ENCODE results near the gene MRPL10. TPM values are rescaled to one million over a fixed set of nuclear protein-coding genes. Genes with fewer than 3 reads are reported as not detected.
A peak's percentile ranks its signal among the peaks of the same experiment; 100 is the strongest.

The MRPL10 gene
- total and polyA plus RNA-seq, 10 donors, result 24.4 to 46.1 (median 34.2) TPM

- WGBS, 5 donors, result 84 to 89% (median 88%) methylated on average over 18 of the region's 18 CpGs
- TF ChIP-seq POLR2AphosphoS5 (IDR thresholded peaks at IDR 0.05) (no peak), POLR2A (IDR thresholded peaks at IDR 0.05) (no peak)
- TF ChIP-seq, protein P1, sequence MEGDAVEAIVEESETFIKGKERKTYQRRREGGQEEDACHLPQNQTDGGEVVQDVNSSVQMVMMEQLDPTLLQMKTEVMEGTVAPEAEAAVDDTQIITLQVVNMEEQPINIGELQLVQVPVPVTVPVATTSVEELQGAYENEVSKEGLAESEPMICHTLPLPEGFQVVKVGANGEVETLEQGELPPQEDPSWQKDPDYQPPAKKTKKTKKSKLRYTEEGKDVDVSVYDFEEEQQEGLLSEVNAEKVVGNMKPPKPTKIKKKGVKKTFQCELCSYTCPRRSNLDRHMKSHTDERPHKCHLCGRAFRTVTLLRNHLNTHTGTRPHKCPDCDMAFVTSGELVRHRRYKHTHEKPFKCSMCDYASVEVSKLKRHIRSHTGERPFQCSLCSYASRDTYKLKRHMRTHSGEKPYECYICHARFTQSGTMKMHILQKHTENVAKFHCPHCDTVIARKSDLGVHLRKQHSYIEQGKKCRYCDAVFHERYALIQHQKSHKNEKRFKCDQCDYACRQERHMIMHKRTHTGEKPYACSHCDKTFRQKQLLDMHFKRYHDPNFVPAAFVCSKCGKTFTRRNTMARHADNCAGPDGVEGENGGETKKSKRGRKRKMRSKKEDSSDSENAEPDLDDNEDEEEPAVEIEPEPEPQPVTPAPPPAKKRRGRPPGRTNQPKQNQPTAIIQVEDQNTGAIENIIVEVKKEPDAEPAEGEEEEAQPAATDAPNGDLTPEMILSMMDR (IDR thresholded peaks at IDR 0.05 in 8 of 11, conservative IDR thresholded peaks at IDR 0.05 in 3 of 11), result no peak
- no peaks in the 10 kb centered on the region for H3K9me3 ChIP-seq
- H3K4me3 ChIP-seq, result no peak overlapping the region
- H3K27ac ChIP-seq, result no peak overlapping the region
- peaks cover 2 to 100% (median 93%) of the 10 kb centered on the region in 6 donors for H3K36me3 ChIP-seq
- intact Hi-C loops (cut with DNase I; ENCODE audit: low total_unique reads), result no loop called here
- H3K4me1 ChIP-seq, result peaks cover 0 to 5% (median 0%) of the 10 kb centered on the region in 6 donors
- DNase-seq, result no peak
- H3K27me3 ChIP-seq (replicated peaks in 1 of 7), result no peaks in the 10 kb centered on the region
Measured at GRCh38 chr17:47812146-47812920, 19.0 kb downstream of the MRPL10 start.

DNA sequence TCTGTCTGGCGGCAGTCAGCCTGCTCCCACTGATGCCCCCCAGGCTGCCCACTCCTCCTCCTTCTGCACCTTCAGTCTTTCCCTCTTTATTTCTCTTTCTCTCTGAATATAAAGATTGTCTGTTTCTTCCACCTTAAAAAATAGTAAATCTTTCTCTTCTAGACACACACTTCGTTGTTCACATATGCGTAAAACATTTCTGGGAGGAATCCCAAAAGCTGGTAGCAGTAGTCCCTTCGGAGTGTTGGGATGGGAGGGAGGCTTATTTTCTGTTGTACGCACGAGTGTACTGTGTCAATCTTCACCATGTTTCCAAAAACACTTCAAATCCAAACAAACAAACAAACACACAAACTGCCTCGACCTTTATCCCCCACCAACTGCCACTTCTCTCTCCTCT, 19.6 kb downstream of the MRPL10 start:
- intact Hi-C loops (cut with DNase I; ENCODE audit: low total_unique reads), result no loop called here
- no peak for DNase-seq
- H3K27me3 ChIP-seq (replicated peaks in 1 of 7), result no peaks in the 10 kb centered on the region
- no peak overlapping the region for H3K27ac ChIP-seq
- H3K36me3 ChIP-seq, result peaks cover 2 to 100% (median 92%) of the 10 kb centered on the region in 6 donors
- no peak overlapping the region for H3K4me3 ChIP-seq
- 61 to 95% (median 83%) methylated on average over 7 of the region's 7 CpGs for WGBS, 5 donors
- TF ChIP-seq, protein P1 (IDR thresholded peaks at IDR 0.05 in 8 of 11, conservative IDR thresholded peaks at IDR 0.05 in 3 of 11), result no peak
- TF ChIP-seq POLR2AphosphoS5 (IDR thresholded peaks at IDR 0.05) (no peak), POLR2A (IDR thresholded peaks at IDR 0.05) (no peak)
- peaks cover 0 to 5% (median 0%) of the 10 kb centered on the region in 6 donors for H3K4me1 ChIP-seq
- no peaks in the 10 kb centered on the region for H3K9me3 ChIP-seq

DNA sequence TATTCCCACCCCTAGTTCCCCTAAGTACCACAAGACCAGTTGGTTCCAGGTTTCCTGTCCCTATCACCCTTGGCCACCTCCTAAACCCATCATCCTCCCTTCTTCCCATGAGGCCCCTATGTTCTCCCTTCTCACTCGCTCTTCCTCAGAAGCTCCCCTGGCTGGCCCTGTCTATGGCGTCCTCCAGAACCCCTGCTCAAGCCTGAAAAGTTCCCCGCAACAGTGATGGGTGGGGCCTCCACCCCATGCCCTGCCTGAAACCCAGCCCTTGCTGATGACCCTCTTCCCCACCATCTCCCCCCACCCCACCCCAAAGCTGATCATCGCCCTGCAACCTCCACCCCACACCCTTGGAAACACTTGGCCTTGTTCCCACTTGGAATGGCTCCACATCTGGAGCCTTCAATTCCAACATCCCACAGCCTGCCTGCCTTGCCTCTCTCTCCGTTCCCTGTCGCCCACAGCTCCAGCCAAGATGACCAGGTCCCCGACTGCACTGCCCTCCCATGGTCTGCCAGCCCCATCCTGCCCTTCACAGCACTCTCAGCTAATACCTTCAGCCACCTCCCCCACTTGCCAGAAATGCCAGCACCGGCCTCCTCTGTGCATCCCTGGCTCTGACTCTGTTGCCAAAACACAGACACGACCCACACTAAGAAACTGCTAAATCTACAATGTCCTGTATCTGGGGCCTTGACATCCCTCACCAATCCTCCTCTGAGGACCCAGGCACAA, 20.3 kb downstream of the MRPL10 start:
- peaks cover 0 to 5% (median 0%) of the 10 kb centered on the region in 6 donors for H3K4me1 ChIP-seq
- WGBS, 5 donors, result 76 to 93% (median 90%) methylated on average over 9 of the region's 9 CpGs
- no peak overlapping the region for H3K4me3 ChIP-seq
- H3K27me3 ChIP-seq (replicated peaks in 1 of 7), result no peaks in the 10 kb centered on the region
- H3K27ac ChIP-seq, result peak overlapping the region in 1 of 8 donors; percentile 5
- TF ChIP-seq, protein P1 (IDR thresholded peaks at IDR 0.05 in 8 of 11, conservative IDR thresholded peaks at IDR 0.05 in 3 of 11), result no peak
- TF ChIP-seq POLR2A (IDR thresholded peaks at IDR 0.05) (no peak), POLR2AphosphoS5 (IDR thresholded peaks at IDR 0.05) (no peak)
- H3K9me3 ChIP-seq, result no peaks in the 10 kb centered on the region
- H3K36me3 ChIP-seq, result peaks cover 0 to 100% (median 90%) of the 10 kb centered on the region in 6 donors
- no peak for DNase-seq
- intact Hi-C loops (cut with DNase I; ENCODE audit: low total_unique reads), result no loop called here
